ENCODE results near the gene BCL11B. TPM values are rescaled to one million over a fixed set of nuclear protein-coding genes. Genes with fewer than 3 reads are reported as not detected.

BCL11B gene
- total and polyA plus RNA-seq, 10 of the 15 experiments (the other 5 are each of a cell fraction or from before 2014, with no cell fraction given), result 0.38 to 5.5 (median 1.3) TPM

- H4K20me1 ChIP-seq (ENCODE audit: control insufficient read depth, insufficient read depth), result no peaks in the 10 kb centered on the region
- ATAC-seq, result no peak
- SMC1A ChIA-PET (ENCODE audit: uncharacterized antibody, unreplicated experiment), result no interaction called here
- no peaks in the 10 kb centered on the region for H3K27me3 ChIP-seq (replicated peaks in 1 of 2; ENCODE audit: control insufficient read depth in 2 of 2, insufficient read depth in 2 of 2, low read length in 1 of 2)
- TF ChIP-seq NFYA (IDR thresholded peaks at IDR 0.05; ENCODE audit: borderline replicate concordance, low read depth, low read length) (no peak), STAT1 (conservative IDR thresholded peaks at IDR 0.05) (no peak), POLR2AphosphoS5 (IDR thresholded peaks at IDR 0.05; ENCODE audit: low read length) (no peak), ATF7 (IDR thresholded peaks at IDR 0.05; ENCODE audit: low read depth) (no peak), ZNF217 (IDR thresholded peaks at IDR 0.05) (no peak), JUND (IDR thresholded peaks at IDR 0.05; ENCODE audit: low read depth, low read length) (no peak), SUZ12 (IDR thresholded peaks at IDR 0.05; ENCODE audit: unreplicated experiment) (no peak), RBBP5 (conservative IDR thresholded peaks at IDR 0.05) (no peak), FOS (IDR thresholded peaks at IDR 0.05; ENCODE audit: borderline replicate concordance, extremely low read depth, insufficient read length) (no peak), BMI1 (IDR thresholded peaks at IDR 0.05; ENCODE audit: borderline replicate concordance) (no peak), NFIC (IDR thresholded peaks at IDR 0.05; ENCODE audit: low read depth, low read length) (no peak), POU2F2 (IDR thresholded peaks at IDR 0.05; ENCODE audit: borderline replicate concordance, low read depth, low read length) (no peak)
- no peak overlapping the region for H3K4me2 ChIP-seq (ENCODE audit: control insufficient read depth, insufficient read depth)
- in situ Hi-C loops (cut with MboI), result no loop called here
- no peaks in the 10 kb centered on the region for H3K79me2 ChIP-seq (ENCODE audit: control insufficient read depth, insufficient read depth, low read length)
- POLR2A ChIA-PET, result no interaction called here
- H3K4me3 ChIP-seq, result no peak overlapping the region
- RAD21 ChIA-PET (ENCODE audit: unreplicated experiment), result no interaction called here
- intact Hi-C loops (cut with micrococcal nuclease; ENCODE audit: unreplicated experiment), result no loop called here
- no TSS peak for BruUV-seq (replicated peaks)
- no peak overlapping the region for H2AFZ ChIP-seq (ENCODE audit: control insufficient read depth, low read depth, low read length)
- CTCF ChIA-PET, result no interaction called here
- no peaks in the 10 kb centered on the region for H3K9me3 ChIP-seq (replicated peaks; ENCODE audit: control insufficient read depth, insufficient read depth, low read length)
- no peak for FAIRE-seq
- DNase-seq (ENCODE audit: low read depth, low spot score), result no peak
- no peak overlapping the region for H3K9ac ChIP-seq (ENCODE audit: control insufficient read depth, insufficient read depth, low read length)
- no peak overlapping the region for H3K27ac ChIP-seq (ENCODE audit: control insufficient read depth, insufficient read depth)
- H3K4me1 ChIP-seq (ENCODE audit: control insufficient read depth, insufficient read depth, low read length), result no peaks in the 10 kb centered on the region
- WGBS (ENCODE audit: insufficient coverage, insufficient replicate concordance, low lambda C conversion rate, missing lambda C conversion rate), result 29% methylated on average over 12 of the region's 12 CpGs
- H3K36me3 ChIP-seq (ENCODE audit: control insufficient read depth in 2 of 2, insufficient read depth in 2 of 2, low read length in 1 of 2), result no peaks in the 10 kb centered on the region
These were observed 58.4 kb downstream of the BCL11B start for GRCh38 chr14:99213527-99213971.
